GM19324 (cell line): ENCODE data around the gene TOMM70.

Experiments used
- ATAC-seq: cut with Tn5 transposase; IDR thresholded peaks from one replicate; pipeline ENCODE4 v1.9.1; 2021; ENCODE audit warnings: mild to moderate bottlenecking, moderate library complexity; ENCODE audit not compliant: unreplicated experiment, low FRiP score

TOMM70 gene

DNA sequence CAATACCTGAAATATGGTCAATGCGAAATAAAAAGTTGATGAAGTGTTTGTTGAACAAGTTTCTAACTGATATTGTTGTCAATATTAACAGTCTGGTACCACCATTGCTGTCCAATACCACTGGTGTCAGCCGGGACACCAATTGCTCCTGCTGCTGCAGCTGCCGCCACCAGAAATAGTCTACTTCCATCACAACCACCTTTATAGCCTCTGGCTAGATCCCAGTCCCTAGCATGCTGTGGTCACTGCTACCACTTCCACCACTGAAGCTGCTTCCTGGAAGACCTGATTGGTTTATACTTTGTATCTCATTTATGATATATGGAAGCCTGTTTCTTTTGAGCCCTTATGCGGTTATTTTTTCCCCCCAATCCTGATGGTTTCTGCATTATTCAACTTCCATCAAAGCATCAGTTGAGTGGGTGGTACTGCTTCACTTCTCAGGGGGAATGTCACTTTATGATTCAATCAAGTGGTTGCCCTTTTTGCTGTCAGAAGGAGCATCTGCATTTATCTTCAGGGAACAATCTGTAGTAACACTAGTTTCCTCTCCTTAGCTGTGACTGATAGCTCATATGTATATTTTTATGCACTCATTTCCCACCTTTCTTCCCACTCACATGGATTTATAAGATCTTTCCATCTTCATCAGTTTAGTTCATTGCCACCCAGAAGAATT is 12.2 kb upstream of the TOMM70 start:
- no peak for ATAC-seq

DNA sequence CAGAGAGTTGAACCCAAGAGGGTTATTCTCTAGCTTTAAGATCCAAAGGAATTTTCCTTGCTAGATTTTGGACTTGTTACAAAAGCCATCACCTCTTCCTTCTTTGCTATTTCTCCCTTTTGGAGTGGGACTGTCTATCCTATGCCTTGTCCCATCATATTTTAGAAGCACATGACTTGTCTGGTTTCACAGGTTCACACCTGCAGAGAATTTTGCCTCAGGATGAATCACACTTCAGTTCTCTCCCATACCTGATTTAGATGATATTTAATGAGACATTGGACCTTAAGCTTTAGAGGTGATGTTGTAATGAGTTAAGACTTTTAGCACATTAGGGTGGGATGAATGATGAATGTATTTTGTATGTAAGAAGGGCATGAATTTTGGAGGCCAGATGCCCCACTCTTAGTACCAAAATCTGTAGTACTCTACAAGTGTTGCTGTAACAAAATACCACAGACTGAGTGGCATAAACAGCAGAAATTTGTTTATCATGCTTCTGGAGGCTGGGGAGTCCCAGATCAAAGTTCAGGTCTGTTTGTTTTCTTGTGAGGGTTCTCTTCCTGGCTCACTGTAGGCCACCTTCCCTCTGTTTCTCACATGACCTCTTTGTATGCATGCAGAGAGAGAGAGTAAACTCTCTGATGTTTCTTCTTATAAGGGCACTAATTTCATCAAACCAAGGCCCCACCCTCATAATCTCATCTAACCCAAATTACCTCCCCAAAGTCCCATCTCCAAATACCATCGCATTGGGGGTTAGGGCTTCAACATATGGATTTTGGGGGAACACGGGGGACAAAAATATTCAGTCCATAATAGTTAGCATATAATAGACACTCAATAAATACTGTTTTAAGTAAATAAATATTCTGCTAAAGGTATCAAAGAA is 10.4 kb upstream of the TOMM70 start:
- ATAC-seq, result no peak

DNA sequence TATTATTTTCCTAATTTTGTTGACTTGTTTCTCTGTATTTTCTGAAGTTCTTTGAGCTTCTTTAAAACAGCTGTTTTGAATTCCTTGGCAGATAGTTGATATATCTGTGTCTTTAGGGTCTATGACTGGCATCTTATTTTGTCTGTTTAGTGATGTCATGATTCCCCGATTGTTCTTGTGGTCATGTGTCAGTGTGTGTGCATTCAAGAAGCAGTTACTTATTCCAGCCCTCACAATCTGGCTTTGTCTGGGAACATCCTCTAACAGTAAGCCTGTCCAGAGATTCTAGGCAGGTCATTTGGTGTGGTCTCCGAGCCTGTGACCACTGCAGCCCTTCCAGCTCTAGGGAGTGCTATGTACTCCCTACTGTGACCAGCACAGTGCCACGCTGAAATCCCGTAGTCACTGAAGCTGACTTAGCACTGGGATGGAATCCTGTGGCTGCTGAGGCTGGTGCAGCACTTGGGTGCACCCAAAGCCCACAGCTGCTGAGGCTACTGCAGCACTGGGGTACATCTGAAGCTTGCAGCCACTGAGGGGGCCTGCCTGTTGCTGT is 7.2 kb upstream of the TOMM70 start:
- ATAC-seq, result no peak

DNA sequence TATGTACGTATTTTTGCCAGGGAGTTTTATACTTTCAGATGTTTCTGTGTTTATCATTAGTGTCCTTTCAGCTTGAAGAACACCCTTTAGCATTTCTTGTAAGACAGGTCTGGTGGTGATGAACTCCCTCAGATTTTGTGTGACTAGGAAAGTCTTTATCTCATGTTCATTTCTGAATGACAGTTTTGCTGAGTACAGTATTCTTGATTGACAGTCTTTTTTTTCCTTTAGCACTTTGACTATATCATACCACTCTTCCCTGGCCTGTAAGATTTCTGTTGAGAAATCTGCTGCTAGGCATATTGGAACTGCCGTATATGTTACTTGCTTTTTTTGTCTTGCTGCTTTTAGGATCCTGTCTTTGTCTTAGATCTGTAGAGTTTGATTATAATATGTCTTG is 6.3 kb upstream of the TOMM70 start:
- ATAC-seq, result no peak

DNA sequence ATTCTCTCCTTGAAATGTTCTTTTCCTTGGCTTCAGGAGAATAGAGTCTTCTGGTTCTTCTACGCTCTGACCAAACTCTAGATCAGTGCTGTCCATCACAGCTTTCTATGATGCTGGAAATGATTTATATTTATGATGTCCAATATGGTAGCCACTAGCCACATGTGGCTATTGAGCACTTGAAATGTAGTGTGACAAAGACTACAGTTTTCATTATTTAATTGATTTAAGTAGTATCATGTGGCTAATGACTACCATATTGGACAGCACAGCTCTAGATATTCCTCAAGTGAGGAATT is 3.3 kb upstream of the TOMM70 start:
- no peak for ATAC-seq

DNA sequence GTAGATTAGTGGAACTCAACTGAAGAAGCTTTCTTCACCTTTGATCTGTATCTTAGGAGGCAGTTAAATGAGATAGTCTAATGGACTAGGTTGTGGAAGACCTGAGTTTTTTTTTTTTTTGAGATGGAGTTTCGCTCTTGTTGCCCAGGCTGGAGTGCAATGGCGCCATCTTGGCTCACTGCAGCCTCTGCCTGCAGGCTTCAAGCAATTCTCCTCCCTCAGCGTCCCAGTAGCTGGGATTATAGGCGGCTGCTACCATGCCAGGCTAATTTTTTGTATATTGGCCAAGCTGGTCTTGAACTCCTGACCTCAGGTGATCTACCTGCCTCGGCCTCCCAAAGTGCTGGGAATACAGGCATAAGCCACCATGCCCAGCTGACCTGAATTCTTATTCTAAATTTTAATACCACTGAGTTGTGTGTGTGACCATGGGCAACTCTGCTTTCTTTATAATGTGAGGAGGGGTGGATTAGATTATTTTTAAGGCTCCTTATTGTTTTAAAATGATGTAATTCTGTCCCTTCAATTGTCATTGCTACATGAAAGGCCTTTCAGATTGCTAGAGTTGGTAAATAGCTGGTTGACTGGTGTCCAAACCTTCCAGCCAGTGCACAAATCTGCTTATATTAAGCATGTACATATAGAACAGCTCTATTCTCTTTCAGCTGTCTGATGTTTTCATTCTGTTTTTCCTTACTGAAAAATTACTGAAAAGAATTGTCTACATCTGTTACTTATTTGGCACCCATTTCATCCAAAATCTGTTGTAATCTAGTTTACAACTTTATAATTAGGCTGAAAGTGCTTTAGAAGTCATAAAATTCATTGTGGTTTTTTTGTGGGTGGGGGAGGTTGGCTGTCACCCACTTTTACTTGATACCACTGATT is 2.7 kb upstream of the TOMM70 start:
- no peak for ATAC-seq

DNA sequence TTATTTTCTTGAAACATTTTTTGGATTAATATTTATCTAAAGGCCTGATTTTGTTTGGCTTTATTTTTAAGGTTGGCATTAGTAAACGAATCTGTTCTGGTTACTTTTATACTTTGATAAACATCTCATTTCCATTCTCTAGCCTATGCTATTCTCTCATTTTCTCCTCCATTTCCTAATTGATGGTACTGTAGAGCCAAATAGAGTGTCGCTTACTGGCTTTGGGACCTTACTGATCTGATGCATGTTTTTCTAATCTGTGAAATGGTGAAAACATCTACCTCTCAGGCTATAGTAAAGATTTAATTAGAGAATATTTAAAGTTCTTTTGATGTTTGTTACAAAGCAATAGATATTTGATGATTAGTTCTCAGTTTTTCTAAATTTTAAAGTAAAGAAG is 2.0 kb upstream of the TOMM70 start:
- ATAC-seq, result no peak

DNA sequence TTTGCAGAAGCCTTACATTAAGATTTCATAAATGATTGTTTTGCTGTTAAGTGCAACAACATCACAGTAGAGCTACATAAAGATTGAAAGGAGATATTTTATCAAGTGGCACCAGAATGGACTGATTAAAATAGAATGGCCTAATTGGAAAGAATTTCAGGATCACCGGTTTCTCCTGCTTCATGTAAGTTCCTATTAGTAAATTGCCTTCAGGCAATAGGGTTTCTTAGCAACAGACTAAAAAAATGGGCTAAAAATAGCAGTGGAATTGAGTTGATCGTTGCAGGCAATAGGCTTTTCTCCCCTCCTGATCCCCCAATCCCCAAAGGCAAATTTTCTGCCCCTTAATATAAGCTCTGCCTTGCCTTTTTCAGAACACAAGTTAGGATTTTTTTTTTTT is 1.4 kb upstream of the TOMM70 start:
- no peak for ATAC-seq

DNA sequence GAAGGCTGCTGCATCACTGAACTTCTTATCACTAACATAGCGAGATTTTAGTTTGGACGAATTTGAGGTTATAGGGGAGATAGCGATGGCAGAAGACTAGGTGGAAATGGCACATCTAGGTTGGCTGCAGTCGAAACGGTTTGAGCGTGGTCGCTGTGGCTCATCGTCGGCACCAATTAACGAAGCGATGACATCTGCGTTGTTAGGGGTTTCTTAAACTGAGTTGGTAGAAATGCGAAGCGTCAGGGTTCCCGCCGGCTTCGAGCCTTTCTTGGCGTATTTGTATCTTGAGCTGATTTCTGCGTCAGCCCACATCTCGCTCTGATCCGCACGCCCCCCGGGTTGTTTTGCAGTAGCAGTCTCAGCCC is 769 bp upstream of the TOMM70 start:
- peak; percentile 29 for ATAC-seq

DNA sequence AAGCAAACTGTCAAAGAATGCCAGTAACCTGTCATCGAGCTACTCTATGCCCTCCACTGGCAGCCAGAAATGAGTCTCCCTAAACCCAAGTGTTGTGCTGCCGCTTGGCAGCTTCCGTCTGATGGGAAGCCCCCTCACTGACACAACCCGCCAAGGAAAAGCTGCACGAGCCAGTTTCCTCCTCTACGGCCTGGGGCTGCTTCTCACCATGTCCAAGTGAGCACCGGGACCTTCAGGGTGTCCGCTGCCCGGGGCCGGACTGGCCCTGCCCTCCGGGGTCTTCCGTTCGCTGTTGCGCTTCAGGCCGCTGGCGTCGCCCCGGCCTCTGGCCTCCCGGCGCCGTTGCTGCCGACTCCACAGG is 490 bp downstream of the TOMM70 start:
- ATAC-seq, result peak; percentile 11

DNA sequence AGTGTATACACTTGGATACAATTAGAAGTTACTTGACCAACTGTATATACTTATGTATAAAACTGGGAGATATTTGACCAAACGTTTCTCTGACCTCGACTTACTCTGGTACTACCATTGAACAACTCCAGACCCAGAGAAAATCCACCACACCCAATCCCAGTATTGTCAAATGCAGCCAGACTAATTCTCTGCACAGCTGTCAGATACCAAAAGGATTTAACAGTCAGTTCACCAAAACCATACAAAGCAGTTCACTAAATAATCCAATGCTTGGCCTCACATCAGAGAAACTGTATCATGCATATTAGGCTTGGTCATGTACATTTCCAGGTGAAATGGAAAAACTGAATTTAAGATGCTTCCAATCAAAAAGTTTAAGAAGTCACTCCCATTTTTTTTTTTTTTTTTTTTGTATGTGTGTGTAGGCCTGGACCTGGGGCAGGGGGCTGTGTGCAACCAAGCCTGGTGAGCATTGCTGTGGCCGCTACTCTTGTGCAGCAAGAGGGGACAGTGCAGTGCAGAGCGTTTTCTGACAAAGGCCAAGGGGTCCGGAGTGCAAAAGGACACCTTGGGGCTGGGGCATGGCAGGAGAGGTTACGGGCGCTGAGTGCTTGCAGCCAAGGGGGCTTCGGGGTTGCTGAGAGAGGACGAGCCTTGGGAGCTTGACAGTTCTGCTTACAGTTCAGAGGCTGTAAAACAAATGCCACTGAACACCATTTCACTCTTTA is 1.4 kb downstream of the TOMM70 start:
- ATAC-seq, result no peak

DNA sequence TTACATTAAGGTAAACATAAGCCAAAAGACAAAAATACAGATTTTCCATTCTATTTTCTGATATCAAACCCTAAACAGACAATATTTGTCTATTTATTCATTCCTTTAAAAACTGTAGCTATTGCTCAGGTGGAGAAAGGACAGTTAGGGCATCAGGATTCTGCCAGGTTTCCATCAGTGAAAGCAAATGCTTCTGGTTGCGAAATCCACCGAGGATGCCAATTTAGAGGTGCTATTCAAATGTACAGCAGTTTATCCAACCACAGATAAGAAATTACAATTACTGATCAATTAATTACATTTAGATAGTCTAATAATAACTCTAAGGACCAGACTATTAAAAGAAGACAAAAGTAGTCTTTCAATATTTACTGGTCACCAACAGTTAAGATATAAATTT is 3.9 kb downstream of the TOMM70 start:
- ATAC-seq, result no peak

DNA sequence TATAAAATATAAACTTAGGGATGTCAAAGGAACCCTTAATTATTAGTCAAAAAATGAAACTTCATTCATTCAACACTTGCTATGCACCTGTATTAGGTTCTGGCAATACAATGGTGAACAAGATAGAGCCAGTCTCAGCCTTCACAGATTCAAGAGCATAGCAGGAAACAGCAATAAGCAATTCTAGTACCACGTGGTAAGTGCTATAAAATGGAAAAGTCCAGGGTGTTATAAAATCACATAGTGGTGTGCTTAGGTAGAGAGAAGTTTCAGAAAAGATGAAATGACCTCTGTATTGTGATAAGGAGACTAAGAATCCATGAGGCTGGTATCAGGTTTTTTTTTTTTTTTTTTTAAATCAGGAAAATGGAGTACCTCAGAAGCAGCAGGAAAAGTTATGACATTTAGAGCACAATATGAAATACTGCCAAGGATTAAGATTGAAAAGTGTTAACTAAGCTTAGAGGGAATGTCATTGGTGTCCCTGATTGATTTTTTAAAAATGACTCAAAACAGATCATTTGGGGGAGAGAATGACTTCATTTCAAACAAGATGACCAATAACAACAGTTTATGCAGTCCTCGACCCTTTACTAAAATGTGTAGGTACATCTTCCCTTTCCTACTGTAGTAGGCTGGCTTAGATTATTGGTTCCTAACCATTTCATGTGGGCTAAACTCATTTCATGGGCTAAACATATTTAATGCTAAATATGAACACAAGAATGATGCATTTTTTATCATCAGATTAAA is 5.0 kb downstream of the TOMM70 start:
- ATAC-seq, result no peak

DNA sequence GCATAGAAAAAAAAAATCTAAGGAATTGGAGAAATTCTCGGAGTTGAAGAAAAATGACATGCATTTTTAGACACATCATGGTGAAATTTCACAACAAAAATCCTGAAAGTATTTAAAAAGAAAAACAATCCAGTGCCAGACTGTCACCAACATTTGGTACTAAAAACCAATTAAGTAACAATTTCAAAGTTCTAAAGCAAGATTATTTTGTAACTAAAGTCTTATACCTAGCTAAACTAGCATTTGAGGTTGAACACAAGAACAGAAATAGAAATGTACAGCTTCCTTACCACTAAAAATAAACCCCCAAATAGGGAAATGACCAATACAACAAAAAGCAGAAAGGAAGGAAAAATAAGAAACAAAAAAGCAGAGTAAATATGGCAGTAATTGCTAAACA is 11.9 kb downstream of the TOMM70 start:
- no peak for ATAC-seq

DNA sequence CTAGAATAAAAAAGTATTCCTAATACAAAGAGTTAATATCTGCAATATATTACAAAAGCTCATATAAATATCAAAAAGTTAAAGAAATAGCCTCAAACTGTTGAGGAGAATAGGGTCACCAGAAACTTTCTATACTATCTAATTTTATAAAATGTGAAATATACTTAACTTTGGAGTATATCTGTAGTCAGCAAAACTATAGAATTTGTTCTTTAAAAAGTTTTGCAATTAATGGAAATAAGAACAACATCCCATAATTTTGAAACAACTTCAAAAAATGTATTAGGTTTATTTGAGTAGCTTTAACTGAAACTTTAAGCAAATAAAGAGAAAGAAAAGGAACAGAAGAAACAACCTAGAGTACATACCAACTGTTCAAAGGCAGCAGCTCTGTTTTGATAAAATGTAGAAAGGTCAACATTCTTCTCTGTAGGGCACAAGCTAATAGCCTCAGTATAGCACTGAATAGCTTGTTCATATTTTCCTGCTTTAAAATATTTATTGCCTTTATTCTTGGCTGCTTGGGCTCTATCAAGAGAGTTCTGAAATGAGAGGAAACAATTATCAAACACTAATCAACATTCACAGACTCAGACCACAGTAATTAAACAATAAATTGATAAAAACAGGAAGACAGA is 14.3 kb downstream of the TOMM70 start:
- no peak for ATAC-seq

DNA sequence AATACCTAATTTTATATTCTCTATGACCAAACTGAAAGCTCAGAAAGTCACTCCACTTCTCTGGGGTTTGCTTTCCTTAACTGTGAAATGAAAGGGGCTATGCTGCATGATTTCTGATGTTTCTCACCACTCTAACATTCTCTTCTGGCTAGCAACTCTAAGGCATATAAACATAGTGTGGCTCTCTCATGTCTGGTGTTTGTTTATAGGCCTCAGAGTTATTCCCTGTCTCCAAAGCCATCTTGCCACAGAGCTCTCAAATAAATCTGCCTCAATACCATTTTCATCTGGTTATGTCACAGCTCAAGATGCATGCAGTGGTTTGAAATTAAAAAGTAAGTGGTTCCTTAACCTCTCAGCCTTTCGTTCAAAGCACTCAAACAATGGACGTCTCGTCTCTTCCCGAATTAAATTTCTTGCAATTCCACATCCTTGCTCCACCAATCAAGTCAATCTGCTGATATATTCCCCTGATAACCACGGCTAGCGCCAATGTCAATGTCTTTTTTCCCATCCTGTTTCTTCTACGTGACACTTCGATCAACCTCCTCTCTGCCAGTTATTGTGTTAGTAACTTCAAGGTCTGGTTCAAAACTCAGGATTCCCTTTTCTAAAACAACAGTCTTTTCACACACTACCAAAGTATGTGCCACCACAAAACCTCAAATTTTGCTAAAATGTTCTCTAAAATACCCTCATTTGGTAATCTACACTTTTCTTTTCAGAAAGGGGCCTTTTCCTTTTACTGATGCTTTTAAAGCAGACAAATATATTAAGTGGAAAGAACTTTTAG is 16.0 kb downstream of the TOMM70 start:
- no peak for ATAC-seq

DNA sequence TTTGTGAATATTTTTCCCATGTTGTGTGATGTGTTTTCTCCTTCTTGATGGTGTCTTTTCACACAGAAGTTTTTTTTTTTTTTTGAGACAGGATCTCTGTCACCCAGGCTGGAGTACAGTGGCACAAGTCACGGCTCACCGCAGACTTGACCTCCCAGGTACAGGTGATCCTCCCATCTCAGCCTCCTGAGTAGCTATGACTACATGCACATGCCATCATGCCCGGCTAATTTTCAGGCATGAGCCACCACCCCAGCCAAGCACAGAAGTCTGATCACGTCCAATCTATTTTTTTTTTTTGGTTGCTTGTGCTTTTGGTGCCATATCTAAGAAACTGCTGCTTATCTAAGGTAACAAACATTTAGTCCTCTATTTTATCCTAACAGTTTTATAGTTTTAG is 24.6 kb downstream of the TOMM70 start:
- ATAC-seq, result no peak

DNA sequence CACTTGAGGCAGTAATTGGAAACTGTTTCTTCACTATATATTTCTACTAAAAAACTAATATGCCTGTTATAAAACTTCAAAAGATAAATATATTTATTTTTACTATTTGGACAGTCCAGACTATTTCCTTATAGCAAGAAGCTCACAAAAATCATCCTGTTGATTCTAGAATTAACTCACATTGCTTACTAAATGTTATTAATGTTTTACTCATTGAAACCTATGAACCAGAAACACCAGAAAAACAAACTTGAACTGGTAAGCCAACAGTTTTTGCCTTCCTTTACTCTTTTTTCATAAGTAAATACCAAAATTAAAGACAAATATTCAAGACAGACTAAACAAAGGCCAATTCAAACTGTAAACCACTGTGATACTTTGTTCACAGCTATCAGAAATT is 26.4 kb downstream of the TOMM70 start:
- no peak for ATAC-seq

DNA sequence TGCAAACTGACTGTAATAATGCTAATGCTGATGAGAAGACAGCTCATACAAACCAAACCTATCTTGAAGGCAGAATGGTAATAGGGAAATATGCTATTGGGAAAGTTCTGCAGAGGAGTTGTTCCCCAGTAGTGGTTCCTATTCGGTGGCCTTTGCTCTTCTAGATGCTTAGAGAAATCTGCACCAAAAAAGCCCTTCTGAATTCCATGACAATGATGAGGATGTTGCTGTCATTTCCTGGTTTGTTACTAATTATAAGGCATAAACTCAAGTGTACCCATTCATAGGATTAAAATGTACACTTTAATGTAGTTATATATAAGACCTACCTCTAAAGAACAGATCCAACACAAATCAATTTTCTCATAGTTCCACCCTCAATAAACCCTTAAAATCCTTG is 30.1 kb downstream of the TOMM70 start:
- ATAC-seq, result no peak
